Mesodermal cell (in vitro differentiated cells): ENCODE measurements around the gene DFFB.
A peak's percentile ranks its signal among the peaks of the same experiment; 100 is the strongest.

Source experiments
- H3K27ac ChIP-seq: 2 replicates; pipeline ENCODE4 v1.7.0; 2013; ENCODE audit warnings: mild to moderate bottlenecking, low read depth, low read length, moderate library complexity; ENCODE audit not compliant: severe bottlenecking
- H3K36me3 ChIP-seq: 2 replicates; pipeline ENCODE4 v1.7.1; 2013; ENCODE audit warnings: mild to moderate bottlenecking, low read length, moderate library complexity; ENCODE audit not compliant: control insufficient read depth, insufficient read depth
- H3K4me1 ChIP-seq: one replicate; pipeline ENCODE4 v1.7.1; 2013; ENCODE audit warnings: mild to moderate bottlenecking, low read length; ENCODE audit not compliant: insufficient read depth, control insufficient read depth, poor library complexity, severe bottlenecking
- H3K4me3 ChIP-seq: 2 replicates; pipeline ENCODE4 v1.7.0; 2013; ENCODE audit warnings: low read length, control low read depth, mild to moderate bottlenecking; ENCODE audit not compliant: insufficient read depth, poor library complexity, severe bottlenecking; ENCODE audit errors: extremely low read depth
- H3K9me3 ChIP-seq: 2 replicates; pipeline ENCODE4 v1.7.1; 2013; ENCODE audit warnings: mild to moderate bottlenecking, low read length, moderate library complexity; ENCODE audit not compliant: control insufficient read depth
- WGBS, 2 experiments: methylation state at CpG; one replicate each; pipeline ENCODE4 v1.1.5; 2013; ENCODE audit warnings: missing lambda C conversion rate in 2 of 2; ENCODE audit not compliant: insufficient coverage in 2 of 2; 5-methylcytosine and 5-hydroxymethylcytosine counted together

DFFB gene

DNA sequence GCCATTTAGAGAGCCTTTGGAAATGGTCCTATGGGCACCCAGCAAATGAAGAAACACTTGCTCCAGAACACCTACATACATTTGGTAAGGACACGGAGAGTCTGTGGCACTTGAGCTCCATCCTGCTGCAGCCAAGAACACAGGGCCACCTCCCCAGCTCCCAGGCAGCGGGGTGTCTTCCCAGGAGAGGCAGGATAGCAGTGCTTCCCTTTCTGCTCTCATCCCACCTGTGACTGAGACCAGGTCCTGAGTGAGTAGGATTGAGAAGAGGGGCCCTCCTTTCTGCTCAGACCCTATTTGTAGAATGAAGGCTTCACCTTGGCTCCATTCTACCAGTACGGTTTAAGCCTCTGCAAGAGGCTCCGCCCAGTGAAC is 38.7 kb downstream of the DFFB start:
- Histone ChIP-seq H3K9me3 (peaks cover 14% of the 10 kb centered on the region), H3K27ac (no peak overlapping the region), H3K36me3 (peaks cover 52% of the 10 kb centered on the region), H3K4me3 (no peak overlapping the region), H3K4me1 (no peaks in the 10 kb centered on the region)
- 83 to 100% methylated on average over 1 to 2 of the region's 4 CpGs for WGBS, 2 experiments

- no peaks in the 10 kb centered on the region for H3K4me1 ChIP-seq
- no peak overlapping the region for H3K27ac ChIP-seq
- peaks cover 14% of the 10 kb centered on the region for H3K9me3 ChIP-seq
- no peak overlapping the region for H3K4me3 ChIP-seq
- peaks cover 47% of the 10 kb centered on the region for H3K36me3 ChIP-seq
- WGBS, 2 experiments = 86 to 94% methylated on average over 4 of the region's 7 CpGs
Observed at GRCh38 chr1:3896396-3897000, 39.2 kb downstream of the DFFB start.

DNA sequence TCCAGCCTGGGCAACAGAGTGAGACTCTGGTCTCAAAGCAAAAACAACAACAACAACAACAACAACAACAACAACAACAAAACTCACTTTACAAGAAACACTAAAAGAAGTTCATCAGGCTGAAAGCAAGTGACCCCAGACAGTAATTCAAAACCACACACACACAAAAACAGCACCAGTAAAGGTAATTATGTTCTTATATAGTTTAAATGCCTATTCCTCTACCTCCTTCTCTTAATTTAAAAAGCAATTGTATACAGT is 41.1 kb downstream of the DFFB start:
- Histone ChIP-seq H3K4me1 (no peaks in the 10 kb centered on the region), H3K4me3 (no peak overlapping the region), H3K36me3 (peaks cover 34% of the 10 kb centered on the region), H3K27ac (no peak overlapping the region), H3K9me3 (peaks cover 14% of the 10 kb centered on the region)

- H3K4me1 ChIP-seq = no peaks in the 10 kb centered on the region
- peaks cover 14% of the 10 kb centered on the region for H3K9me3 ChIP-seq
- peak overlapping the region; percentile 98 for H3K4me3 ChIP-seq
- H3K36me3 ChIP-seq = peaks cover 32% of the 10 kb centered on the region
- peak overlapping the region; percentile 99 for H3K27ac ChIP-seq
- 16 to 23% methylated on average over 8 to 9 of the region's 10 CpGs for WGBS, 2 experiments
Observed at GRCh38 chr1:3898994-3899753, 41.9 kb downstream of the DFFB start.

DNA sequence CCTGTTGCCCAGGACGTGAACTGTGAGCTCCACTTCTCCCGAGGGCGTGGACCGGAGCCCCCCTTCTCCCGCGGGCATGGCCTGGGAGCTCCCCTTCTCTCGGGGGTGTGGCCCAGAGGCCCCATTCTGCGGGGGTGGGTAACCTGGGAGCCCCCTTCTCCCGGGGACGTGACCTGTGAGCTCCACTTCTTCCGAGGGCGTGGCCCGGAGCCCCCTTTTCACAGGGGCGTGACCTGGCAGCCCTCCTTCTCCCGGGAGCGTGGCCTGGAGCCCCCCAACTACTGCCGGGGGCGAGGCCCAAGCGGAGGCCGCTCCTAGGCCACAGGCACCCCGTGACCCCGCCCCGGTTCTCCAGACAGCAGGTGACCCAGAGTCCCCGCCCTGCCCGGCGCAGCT is 42.5 kb downstream of the DFFB start:
- H3K36me3 ChIP-seq = peaks cover 27% of the 10 kb centered on the region
- H3K4me3 ChIP-seq = peak overlapping the region; percentile 98
- WGBS, 2 experiments = 0 to 2% methylated on average over 19 to 21 of the region's 26 CpGs
- H3K4me1 ChIP-seq = no peaks in the 10 kb centered on the region
- H3K27ac ChIP-seq = peak overlapping the region; percentile 99
- peaks cover 14% of the 10 kb centered on the region for H3K9me3 ChIP-seq

DNA sequence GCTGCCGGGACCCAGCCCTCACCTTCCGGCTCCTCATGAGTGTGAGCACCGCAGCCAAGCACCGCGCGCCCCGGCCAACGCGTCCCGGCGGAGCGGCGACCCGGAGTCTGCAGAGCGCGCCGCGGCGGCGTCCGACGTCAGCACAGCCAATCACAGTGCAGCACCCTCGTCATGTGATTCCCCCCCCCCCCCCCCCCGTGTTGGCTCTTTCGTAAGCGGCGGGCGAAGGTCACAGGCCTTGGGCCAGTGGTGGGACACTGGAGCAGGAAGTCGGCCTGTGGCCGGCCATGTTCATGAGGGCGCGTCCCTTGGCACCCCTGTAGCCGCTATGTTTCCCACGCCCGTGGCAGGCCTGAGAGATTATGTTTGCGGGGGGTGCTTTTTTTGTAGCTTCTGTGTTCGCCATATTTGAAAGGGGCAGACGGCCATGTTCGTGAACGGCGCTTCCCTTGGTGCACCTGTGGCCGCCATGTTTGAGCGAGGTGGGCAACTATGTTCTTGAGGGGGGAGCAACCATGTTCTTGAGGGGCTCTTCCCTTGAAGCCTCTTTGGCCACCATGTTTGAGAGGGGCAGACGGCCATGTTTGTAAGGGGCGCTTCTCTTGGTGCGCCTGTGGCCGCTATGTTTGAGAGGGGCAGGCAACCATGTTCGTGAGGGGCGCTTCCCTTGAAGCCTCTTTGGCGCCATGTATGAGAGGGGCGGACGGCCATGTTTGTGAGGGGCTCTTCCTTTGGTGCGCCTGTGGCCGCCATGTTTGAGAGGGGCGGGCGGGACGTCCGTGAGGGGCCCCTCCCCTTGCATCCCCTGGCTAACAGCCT is 43.1 kb downstream of the DFFB start, which contains the start of gene C1orf174:
Gene C1orf174 (minus strand): TSS at position 123 of the 819 bp plus-strand sequence. CDS start 86 bp downstream, at position 37.
- Histone ChIP-seq H3K4me1 (no peaks in the 10 kb centered on the region), H3K36me3 (peaks cover 21% of the 10 kb centered on the region), H3K9me3 (peaks cover 14% of the 10 kb centered on the region), H3K4me3 (peak within 1 kb of the TSS; percentile 98), H3K27ac (peak within 1 kb of the TSS; percentile 99)
- 1% methylated on average over 26 to 35 of the region's 58 CpGs for WGBS, 2 experiments

DNA sequence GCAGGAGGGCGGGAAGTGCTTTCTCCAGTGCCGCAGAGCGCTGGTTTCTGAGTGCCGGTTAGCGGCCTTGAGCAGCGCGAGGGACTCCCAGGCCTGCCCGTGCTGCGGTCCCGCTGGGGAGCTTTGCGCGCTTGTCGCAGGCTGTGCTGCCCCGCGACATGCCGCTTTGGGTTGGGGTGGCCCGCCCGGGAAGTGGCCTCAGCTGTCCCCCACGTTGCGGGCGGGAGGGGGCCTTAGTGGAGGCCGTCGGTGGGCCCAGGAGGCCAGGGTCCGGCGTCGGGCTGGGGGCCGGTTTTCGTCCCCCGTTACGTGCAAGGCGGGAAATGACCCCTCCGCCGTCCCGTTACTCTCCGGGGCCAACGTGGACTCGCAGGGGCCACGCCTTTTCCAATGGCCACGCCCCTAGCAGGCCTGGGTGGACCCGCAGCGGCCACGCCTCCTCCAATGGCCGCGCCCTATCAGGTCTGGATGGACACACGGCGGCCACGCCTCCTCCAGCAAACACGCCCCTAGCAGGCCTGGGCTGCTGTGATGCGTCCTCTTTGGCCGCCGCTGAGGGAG is 43.8 kb downstream of the DFFB start:
- Histone ChIP-seq H3K36me3 (peaks cover 14% of the 10 kb centered on the region), H3K9me3 (peaks cover 14% of the 10 kb centered on the region), H3K4me1 (no peaks in the 10 kb centered on the region), H3K4me3 (peak overlapping the region; percentile 98), H3K27ac (peak overlapping the region; percentile 99)
- 0% methylated on average over 34 to 41 of the region's 51 CpGs for WGBS, 2 experiments

- H3K4me3 ChIP-seq = no peak overlapping the region
- H3K4me1 ChIP-seq = no peaks in the 10 kb centered on the region
Observed at GRCh38 chr1:3902111-3902511, 44.8 kb downstream of the DFFB start.

GRCh38 chr1:3902571-3903091 is 45.4 kb downstream of the DFFB start:
- no peaks in the 10 kb centered on the region for H3K4me1 ChIP-seq
- 93 to 95% methylated on average over 4 to 7 of the region's 10 CpGs for WGBS, 2 experiments
- H3K4me3 ChIP-seq = no peak overlapping the region
- H3K36me3 ChIP-seq = peaks cover 8% of the 10 kb centered on the region
- peaks cover 11% of the 10 kb centered on the region for H3K9me3 ChIP-seq
- H3K27ac ChIP-seq = no peak overlapping the region

More at GRCh38 chr1:3902111-3902511, 44.8 kb downstream of the DFFB start:
- H3K36me3 ChIP-seq = peaks cover 8% of the 10 kb centered on the region
- H3K27ac ChIP-seq = no peak overlapping the region
- WGBS, 2 experiments = 93 to 99% methylated on average over 8 of the region's 15 CpGs
- H3K9me3 ChIP-seq = peaks cover 14% of the 10 kb centered on the region

- peaks cover under 1% of the 10 kb centered on the region for H3K36me3 ChIP-seq
- peaks cover 4% of the 10 kb centered on the region for H3K9me3 ChIP-seq
- no peak overlapping the region for H3K4me3 ChIP-seq
- WGBS, 2 experiments = 84 to 87% methylated on average over 12 to 16 of the region's 16 CpGs
- no peak overlapping the region for H3K27ac ChIP-seq
- H3K4me1 ChIP-seq = no peaks in the 10 kb centered on the region
Observed at GRCh38 chr1:3903141-3904005, 46.1 kb downstream of the DFFB start.
